Measurements from ENCODE around the gene B4GALT5.
A peak's percentile ranks its signal among the peaks of the same experiment; 100 is the strongest.
"Not testable (repeated sequence)": the region's sequence is repeated elsewhere in the genome, so short reads cannot be mapped to it uniquely, and the experiment has no call there.

Gene B4GALT5, protein sequence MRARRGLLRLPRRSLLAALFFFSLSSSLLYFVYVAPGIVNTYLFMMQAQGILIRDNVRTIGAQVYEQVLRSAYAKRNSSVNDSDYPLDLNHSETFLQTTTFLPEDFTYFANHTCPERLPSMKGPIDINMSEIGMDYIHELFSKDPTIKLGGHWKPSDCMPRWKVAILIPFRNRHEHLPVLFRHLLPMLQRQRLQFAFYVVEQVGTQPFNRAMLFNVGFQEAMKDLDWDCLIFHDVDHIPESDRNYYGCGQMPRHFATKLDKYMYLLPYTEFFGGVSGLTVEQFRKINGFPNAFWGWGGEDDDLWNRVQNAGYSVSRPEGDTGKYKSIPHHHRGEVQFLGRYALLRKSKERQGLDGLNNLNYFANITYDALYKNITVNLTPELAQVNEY

DNA sequence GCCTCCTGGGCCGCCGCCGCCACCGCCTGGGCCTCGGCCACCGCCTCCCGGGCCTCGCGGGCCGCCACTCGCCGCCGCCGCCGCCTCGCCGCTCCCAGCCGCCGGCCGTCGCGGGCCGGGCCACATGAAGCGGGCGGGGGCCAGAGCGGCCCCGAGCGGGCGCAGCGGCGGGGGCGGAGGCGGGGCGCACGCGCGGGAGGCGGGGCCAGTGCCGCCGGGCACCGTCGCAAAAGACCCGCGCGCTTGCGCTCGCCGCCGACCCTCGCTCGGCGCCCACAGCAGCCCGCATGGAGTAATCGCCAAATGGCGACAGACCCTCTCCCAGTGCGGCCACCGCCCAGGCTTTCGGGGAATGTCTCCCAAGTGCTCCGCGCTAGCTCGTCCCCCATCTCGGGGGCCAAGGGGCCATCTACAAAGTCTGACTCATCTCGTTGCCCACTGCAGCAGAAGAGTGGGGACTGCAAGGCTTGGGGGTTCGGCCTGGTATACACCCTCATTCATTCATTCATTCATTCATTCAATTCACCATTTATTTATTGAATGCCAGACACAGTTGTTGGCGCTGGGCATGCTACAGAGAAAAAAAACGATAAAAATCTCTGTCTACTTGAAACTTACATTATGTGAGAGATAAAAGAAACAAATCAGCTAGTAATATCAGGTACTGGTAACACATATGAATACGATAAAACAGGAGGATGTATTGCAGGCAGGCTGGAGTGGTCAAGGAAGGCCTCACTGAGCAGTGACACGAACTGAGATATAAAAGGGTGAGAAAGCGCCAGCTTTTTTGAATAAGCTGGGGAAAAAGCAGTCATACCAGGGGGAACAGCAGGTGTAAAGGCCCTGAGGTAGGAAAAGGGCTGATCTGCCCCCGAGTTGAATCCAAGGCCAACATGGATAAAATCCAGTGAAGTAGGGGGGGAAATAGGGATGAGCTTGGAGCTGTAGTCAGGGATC lies at the start of gene B4GALT5:
TSS of gene B4GALT5 (minus strand) at position 126 of the 960 bp plus-strand sequence. CDS start 188 bp downstream, outside the sequence.
- peak; percentile 63 to 67 for DNase-seq

DNA sequence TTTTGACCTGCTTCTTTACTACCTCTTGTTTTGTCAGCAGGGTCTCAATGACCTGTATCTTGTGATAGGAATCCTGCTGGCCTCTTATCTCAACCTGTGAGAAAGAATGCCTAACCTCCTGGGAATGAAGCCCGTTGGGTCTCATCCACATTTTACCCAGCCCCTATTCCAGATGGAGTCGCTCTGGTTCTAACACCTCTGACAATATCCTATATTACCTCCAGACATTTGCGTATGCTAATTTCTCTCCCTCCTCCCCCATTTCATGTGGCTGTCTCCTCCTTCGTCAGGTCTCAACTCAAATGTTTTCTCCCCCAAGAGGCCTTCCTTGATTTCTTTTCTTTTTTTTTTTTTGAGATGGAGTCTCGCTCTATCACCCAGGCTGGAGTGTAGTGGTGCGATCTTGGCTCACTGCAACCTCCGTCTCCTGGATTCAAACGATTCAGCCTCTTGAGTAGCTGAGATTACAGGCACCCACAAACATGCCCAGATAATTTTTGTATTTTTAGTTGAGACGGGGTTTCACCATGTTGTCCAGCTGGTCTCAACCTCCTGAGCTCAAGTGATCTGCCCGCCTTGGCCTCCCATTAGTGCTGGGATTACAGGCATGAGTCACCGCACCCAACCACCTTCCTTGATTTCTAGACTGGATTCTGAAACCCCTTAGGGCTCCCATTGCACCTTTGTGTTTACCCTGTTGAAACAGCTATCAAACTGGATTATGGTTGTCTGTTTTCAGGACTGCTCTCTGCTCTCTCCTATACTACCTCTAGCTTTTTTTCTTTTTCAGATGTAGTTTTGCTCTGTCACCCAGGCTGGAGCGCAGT lies 49.5 kb upstream of the B4GALT5 start:
- DNase-seq = no peak

DNA sequence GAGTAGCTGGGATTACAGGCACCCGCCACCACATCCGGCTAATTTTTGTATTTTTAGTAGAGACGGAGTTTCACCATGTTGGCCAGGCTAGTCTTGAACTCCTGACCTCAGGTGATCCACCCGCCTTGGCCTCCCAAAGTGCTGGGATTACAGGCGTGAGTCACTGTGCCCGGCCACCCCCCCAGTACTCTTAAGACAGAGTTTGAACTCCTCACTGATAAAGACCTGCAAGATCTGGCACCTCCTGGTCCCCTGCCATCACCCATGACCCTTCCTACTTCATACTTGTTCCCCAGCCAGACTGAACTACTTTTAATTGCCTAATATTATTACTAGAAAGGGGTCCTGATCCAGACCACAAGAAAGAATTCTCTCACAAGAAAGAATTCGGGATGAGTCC lies 48.2 kb upstream of the B4GALT5 start:
- not testable (repeated sequence) for DNase-seq

DNA sequence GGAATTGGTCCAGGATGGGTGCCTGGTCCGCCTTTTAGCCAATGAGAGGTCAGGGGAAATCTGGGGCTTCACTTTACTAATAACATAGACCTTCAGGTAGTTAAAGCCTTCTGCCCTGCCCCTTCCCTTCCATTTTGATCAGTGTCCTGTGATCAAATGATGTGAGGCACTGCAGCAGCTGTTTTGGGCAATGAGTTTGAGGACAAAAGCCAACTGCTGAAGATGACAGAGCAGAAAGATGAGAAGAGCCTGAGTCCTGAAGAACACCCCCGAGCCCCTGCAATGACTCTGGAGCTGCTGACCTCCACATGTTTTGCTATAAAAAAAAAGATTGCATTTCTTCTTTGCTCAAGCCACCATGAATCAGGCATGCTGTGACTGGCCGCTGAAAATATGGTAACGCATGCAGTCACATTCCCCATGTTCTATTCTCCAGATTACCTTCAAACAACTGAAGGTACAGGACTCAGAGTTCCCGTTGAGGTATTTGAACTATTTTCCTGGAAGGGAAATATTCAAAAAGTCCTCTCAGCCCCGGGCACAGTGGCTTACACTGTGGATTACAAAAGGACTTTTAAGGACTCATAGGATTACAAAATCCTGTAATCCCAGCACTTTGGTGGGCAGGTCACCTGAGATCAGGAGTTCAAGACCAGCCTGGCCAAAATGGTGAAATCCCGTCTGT lies 45.7 kb upstream of the B4GALT5 start:
- no peak for DNase-seq

DNA sequence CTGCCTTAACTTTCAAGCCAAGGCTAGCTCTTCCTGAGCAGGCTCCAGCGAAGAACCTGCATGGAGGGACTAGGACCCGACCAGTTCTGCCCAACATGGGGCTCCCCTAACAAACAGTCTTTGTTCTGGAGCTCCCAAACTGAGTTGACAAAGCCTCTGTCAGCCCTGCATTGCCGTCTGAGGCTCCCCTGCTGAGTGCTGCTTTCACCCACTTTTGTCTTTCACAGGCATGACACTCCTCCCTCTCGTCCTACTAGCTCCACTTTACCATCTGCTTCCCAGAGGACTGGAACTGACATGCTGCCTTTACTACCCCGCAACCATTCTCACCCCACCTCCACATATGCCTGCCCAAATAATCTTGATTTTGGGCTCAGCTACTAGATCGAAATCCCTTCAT lies 45.1 kb upstream of the B4GALT5 start:
- no peak for DNase-seq

DNA sequence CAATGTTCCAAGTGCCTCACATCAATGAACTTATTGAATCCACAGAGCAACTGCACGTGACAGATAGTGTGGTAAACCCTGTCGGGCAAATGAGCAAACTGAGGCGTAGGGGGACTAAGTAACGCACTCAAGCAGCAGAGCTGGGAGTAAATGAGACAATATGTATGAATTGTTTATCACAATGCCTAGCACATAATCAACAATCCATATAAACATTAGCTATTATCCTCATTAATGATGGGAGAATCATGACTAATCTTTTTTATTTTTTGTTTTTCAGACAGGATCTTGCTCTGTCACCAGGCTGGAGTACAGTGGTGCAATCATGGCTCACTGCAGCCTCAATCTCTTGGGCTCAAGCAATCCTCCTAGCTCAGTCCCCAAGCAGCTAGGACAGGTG lies 43.9 kb upstream of the B4GALT5 start:
- no peak for DNase-seq

DNA sequence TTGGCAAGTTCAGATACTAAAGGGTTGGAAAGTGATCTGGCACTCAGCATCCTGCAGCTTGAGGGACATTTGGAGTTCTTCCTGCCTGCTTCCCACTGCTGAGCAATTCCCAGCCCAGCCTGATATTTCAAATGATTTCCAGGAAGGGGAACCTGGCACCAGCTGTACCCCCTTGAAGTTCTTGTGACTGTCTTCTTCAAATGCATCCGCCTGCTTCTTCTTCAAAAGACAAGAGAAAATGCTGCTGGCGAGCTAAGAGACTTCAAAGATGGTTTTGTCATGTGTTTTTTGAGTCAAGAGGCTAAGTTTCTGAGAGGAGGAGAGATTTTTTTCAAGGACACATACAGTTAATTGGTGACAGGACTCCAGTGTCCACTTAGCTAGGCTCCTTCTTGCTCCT lies 42.6 kb upstream of the B4GALT5 start:
- DNase-seq = no peak

DNA sequence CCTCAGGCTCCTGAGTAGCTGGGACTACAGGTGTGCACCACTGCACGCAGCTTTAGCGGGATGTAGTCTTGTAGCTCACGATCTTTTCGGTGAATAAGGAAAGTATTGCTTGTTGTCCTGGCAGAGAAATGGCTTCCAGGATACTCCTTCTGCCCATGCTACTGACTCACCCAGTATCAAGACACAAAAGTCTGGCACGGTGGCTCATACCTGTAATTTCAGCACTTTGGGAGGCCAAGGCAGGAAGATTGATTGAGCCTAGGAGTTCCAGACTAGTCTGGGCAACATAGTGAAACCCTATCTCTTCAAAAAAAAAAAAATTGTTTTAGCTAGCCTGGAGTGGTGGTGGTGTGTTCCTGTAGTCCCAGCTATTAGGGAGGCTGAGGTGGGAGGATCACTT lies 40.9 kb upstream of the B4GALT5 start:
- no peak for DNase-seq

DNA sequence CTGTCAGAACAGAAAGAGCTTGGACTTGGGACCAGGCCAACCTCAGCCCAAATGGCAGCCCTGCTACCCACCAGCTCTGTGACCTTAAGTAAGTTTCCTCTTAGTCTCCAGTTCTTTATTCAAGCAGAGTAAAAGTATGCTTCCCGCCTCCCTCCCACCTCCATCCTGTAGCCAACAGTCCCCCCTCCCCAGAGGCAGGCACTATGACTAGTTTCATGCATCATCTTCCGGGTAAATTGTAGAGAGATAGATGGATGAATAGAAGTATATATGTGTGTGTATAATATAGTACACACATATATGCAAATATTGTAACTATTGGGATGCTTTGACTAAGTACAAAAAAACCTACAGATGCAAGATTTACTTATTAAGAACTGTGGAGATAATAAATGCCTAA lies 39.5 kb upstream of the B4GALT5 start:
- no peak for DNase-seq

DNA sequence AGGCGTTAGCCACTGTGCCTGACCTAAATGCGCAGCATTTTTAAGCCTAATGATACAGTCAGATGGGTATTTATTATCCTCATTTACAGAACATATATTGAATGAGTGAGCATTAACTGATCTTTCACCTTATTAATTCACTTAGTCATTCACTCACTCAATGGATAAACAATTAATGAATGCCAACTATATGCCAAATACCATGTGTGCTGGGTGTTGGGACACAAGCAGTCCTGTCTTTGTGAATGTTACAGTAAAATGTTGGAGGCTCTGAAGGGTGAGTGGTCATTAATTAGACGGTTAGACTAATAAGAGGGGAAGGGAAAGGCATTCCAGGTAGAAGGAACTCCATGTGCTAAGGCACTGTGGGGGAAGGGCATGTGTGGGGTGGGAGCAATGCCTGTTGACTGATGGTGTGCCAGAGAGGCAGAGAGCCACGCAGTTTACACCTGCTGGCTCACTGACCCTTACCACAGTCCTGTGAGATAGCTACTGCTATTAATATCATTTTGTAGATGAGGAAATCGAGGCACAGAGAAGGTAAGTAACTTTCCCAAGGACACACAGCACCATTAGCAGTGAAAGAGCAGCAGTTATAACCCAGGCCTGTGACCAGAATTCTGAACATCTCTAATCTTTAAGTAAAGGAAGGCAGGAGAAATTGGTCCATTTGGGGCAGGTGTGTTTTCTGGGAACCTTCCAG lies 38.7 kb upstream of the B4GALT5 start:
- DNase-seq = no peak

DNA sequence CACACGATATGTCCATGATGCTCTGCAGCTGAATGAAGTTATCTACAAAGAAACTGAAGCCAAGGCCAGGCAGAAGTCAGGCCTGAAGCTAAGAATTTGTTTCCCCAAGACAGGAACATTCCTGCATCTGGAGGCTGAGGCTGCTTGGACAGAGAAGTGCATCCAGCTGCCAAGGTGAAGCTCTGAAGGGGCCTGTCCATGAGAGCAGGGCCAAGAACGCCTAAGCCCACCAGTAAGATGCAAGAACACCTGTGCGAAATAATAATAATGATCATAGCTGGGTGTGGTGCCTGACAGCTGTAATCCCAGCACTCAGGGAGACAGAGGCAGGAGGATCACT lies 37.7 kb upstream of the B4GALT5 start:
- no peak for DNase-seq

DNA sequence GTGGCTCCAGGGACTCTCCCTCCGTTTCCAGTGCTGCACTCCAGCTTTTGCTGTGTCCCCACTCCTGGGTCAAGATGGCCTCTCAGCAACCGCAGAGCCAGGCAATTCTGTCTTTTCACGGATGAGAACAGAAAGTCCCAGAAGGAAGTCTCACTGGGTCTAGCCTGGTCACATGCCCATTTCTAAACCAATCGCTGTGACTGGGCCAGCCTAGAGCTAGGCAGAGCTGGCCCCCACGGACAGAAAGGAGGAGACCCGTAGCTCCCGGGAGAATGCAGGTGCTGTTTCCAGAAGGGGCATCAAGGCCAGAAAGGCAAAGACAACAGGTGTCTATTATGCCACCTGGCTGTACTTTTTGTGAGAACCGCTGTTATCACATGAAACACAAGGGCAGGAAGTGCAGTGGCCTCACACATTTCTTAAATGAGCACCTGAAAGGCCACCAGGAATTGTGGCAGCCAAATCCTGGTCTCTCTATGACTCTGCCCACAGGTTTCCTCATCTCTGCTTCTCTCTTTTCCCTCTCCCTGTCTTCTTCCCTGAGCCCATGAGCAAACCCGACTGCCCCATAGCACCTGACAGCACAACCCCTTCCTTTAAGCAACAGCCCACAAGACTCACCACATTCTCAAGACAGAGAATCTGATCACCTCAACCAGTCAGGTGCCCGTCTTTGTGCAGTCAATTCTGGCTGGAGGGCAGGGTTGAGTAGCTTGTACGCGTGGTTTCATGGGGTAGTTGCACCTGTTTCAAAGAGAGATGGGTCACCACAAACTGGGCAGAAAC lies 37.1 kb upstream of the B4GALT5 start:
- peak in 1 of 2 donors; percentile 17 for DNase-seq

DNA sequence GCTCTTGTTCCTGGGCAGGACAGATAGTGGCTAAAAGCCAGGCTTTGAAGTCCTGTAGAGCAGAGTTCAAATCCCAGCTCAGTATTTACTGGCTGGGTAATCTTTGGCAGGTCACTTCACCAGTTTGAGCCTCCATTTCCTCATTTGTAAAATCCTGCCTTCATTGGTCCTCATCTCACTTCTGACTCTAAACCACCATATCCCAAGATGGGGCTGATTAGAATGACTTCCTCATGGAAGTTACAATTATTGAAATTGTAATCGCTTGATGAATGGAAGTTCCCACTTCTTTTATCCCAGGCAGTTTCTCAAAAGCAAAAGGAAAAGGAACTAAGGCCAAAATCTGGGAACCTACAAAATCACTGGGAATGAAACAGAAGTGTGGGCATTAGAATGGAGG lies 35.9 kb upstream of the B4GALT5 start:
- no peak for DNase-seq

DNA sequence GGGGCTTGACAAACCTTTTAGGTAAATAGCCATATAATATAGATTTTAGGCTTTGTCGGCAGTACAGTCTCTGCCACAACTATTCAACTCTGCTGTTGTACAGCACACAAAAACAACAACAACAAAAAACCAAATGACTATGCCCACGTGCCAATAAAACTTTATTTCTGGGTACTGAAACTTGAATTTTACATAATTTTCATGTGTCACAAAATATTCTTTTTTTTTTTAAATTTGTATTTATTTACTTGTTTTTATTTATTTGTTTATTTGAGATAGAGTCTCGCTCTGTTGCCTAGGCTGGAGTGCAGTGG lies 34.8 kb upstream of the B4GALT5 start:
- no peak for DNase-seq

DNA sequence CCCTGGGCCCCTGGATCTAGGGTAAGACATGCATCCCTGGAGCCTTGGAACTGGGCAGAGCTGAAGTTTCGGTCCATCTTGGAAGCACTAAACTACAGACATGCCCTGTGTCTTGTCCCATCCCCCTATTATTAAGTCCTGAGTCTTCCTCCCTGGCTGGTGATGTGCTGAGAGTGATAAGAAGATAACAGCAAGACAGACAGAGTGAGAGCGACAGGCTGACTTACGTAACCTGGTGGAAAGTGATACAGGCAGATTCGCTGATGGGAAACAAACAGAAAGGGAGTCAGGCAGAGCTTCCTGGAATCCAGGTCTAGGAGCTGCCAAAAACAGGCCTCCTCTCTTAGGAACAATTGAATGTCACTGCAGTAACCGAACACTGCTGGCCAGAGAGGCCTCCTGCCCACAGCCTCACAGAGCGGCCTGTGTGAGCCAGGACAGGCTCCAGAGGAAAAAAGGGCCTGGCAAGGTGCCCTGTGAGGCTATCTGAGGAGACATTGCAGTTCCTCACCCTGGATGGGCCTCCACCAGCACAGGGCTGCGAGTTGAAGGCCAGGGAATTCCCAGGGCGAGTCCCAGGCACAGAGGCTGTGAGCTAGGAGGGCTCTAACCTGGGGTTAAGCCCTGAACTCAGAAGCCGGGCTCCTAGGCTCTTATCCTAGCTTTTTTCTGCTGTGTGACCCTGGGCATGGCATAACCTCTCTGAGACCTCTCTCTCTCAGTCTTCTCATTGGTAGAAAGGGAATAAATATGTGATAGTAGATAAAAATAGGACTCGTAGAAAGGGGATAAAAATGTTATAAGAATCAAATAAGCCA lies 34.2 kb upstream of the B4GALT5 start:
- no peak for DNase-seq

DNA sequence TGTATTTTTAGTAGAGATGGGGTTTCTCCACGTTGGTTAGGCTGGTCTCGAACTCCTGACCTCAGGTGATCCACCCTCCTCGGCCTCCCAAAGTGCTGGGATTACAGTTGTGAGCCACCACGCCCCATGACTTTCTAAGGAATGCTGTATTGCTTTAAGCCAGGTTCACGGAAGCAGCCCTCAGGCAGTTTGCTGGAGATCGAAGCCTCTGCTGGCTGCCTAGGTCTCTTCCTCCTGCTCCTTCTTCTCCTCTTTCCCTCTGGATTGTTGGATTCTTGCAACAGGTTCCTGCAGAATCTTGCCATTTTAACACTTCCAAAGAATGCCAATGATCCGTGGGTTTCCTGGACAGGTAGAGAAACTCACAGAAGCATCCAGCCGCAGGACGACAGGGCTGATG lies 29.3 kb upstream of the B4GALT5 start:
- DNase-seq = no peak

DNA sequence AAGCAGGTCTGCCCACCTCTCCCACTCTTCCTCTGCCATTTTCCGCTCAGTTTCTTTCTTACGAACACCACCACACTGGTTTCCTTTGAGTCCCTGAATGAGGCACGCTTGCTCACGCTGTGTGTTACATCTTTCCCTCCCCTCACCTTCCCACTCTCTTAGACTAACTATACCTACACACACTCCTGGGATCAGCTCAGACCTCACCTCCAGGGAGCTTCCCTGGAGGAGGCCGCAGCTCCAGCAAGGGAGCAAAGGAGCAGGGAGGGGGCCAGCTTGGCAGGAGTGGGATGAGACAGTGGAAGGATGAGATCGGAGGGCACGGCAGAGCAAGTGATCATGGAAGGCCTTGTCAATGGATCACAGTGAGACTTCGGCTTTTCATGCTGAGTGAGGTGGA lies 28.3 kb upstream of the B4GALT5 start:
- no peak for DNase-seq

DNA sequence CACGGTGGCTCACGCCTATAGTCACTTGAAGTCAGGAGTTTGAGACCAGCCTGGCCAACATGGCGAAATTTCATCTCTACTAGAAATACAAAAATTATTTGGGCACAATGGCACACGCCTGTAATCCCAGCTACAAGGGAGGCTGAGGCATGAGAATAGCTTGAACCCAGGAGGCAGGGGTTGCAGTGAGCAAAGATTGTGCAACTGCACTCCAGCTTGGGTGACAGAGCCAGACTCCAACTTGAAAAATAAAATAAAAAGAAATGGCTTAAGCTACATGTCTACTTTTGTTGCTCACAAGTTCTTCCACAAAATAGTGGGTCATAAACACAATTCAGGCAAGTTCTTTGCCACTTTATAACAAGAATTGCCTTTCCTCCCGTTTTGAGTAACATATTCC lies 27.1 kb upstream of the B4GALT5 start:
- no peak for DNase-seq

DNA sequence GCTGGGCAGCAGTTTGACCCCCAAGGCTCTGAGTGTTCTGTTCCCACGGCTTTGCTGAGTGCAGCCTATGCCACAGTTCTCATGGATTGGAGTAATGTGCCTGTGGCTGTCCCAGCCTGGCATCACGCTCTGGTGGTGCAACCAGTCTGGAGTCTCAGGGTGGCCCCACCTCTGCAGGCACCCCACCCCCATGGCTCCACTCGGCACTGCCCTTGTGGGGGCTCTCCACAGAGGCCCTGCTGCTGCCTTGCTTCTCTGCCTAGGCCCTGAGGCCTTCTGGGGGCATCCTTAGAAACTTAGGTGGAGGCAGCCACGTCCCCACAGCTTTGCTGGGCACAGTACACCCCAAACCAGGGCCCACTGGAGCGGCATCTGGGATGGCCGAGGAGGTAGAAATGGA lies 25.4 kb upstream of the B4GALT5 start:
- no peak for DNase-seq

DNA sequence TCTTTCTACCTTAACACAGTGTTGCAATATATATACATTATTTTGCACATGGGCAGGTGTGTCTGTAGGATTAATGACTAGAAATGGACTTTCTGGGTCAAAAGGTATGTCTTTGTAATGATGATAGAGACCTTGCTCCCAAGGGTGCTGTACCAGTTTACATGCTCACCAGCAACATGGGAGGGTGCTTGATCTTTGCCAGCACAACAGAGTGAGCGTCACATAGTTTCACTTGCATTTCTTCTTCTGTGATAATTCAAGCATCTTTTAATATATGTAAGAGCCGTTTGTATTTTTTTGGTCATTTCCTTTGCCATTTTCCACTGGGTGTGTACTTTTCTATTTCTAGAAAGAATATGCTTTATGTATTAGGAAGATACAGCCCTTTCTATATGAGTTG lies 23.6 kb upstream of the B4GALT5 start:
- no peak for DNase-seq
